ENCODE measurements around the gene HOXD8. TPM values are rescaled to one million over a fixed set of nuclear protein-coding genes. Genes with fewer than 3 reads are reported as not detected.

HOXD8 gene
- total and polyA plus RNA-seq, 2 of the 8 experiments (the other 6 are each of a cell fraction or from before 2014, with no cell fraction given) = not detected

DNA sequence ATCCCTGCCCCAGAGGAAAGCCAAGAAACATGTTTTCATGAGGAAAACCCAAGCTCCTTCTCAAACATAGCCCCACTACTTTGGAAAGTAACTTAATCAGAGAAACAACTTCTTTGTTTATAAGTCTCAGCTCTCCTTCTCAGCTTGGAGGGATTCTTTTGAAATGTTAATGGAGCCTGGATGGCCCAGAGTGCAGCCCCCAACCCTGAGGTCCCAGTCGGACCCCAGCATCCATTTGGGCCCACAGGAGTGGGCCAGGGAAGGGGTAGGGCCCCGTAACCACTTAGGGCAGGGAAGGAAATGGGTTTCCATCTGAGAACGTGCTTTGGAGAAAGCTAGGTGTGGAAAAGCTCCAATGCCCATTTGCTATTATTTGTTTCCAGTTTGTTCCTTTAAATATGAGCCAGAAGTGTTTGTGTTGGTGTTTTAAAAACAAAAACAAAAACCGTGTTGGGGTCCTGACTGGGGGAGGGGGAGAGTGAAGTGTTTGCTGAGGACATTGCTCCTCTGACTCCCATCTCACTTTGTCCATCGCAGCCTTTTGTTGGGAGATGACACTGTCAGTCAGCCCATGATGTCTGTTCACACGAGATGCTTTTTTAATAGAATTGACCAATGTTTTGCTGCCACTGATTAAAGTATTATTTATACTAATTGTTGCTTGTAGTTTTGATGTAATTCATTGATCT lies 26.0 kb downstream of the HOXD8 start:
- Histone ChIP-seq H2BK20ac (ENCODE audit: low read length) (no peak overlapping the region), H3K4ac (replicated peaks; ENCODE audit: insufficient read length, low read depth, low read length) (no peak overlapping the region), H2BK120ac (replicated peaks; ENCODE audit: low read depth, low read length) (no peak overlapping the region), H3K14ac (ENCODE audit: insufficient read length) (no peak overlapping the region), H3K56ac (replicated peaks; ENCODE audit: insufficient read length, low read depth, low read length) (no peak overlapping the region), H2BK12ac (ENCODE audit: low read depth, low read length) (no peak overlapping the region), H2BK15ac (ENCODE audit: low read length) (no peak overlapping the region), H3K79me2 (ENCODE audit: control insufficient read depth in 1 of 2, insufficient read depth in 2 of 2, low read length in 2 of 2) (no peaks in the 10 kb centered on the region), H4K20me1 (replicated peaks in 1 of 2; ENCODE audit: control insufficient read depth in 1 of 2, insufficient read depth in 2 of 2, low read length in 2 of 2) (peaks cover 19 to 40% of the 10 kb centered on the region in 2 experiments), H3K23ac (ENCODE audit: insufficient read length) (no peak overlapping the region), H3K4me3 (ENCODE audit: extremely low read depth in 1 of 4, insufficient read depth in 2 of 4, low read depth in 3 of 4, low read length in 4 of 4) (no peak overlapping the region), H3K9ac (replicated peaks in 1 of 4; ENCODE audit: extremely low read depth in 1 of 4, low read depth in 3 of 4, low read length in 3 of 4) (no peak overlapping the region), H3K27ac (ENCODE audit: low read depth, low read length) (no peak overlapping the region), H4K8ac (ENCODE audit: extremely low read depth, insufficient read depth, low read length) (no peak overlapping the region), H4K91ac (replicated peaks; ENCODE audit: insufficient read length, low read length) (no peak overlapping the region), H3K4me1 (replicated peaks in 1 of 4; ENCODE audit: control insufficient read depth in 3 of 4, insufficient read depth in 4 of 4, low read length in 3 of 4) (peaks cover 0 to 12% (median 7%) of the 10 kb centered on the region in 4 experiments; a peak in 5 of 7 replicates), H3K18ac (ENCODE audit: extremely low read depth, low read length) (no peak overlapping the region), H3K23me2 (ENCODE audit: low read depth, low read length) (no peaks in the 10 kb centered on the region), H2AFZ (ENCODE audit: low read length) (no peak overlapping the region), H4K5ac (ENCODE audit: insufficient read length, low read depth, low read length) (no peak overlapping the region), H3K27me3 (replicated peaks in 1 of 4; ENCODE audit: control insufficient read depth in 3 of 4, extremely low read depth in 1 of 4, insufficient read depth in 3 of 4, low read length in 3 of 4) (peaks cover 98 to 100% (median 100%) of the 10 kb centered on the region in 4 experiments), H3K36me3 (ENCODE audit: control insufficient read depth in 2 of 4, insufficient read depth in 4 of 4, low read length in 3 of 4) (peaks cover 0 to 14% (median 0%) of the 10 kb centered on the region in 4 experiments; a peak in 1 of 8 replicates), H2BK5ac (ENCODE audit: low read depth, low read length) (no peak overlapping the region), H2AK5ac (ENCODE audit: low read depth, low read length) (no peak overlapping the region), H3K9me3 (ENCODE audit: insufficient read depth in 2 of 2, low read depth in 1 of 2, low read length in 1 of 2) (no peaks in the 10 kb centered on the region), H3K4me2 (ENCODE audit: insufficient read depth in 1 of 2, low read depth in 2 of 2, low read length in 2 of 2) (no peak overlapping the region; a peak in 1 of 4 replicates), H3K79me1 (ENCODE audit: low read depth, low read length) (no peaks in the 10 kb centered on the region)
- ChIA-PET CTCF (ENCODE audit: partially characterized antibody) (interaction anchor here (0.5 to 2.3 kb wide), 18 partner anchors 7 to 399 kb away, joined by 3 to 15 read pairs (median 4); partner anchors contain the start of gene HOXD9), POLR2A (ENCODE audit: partially characterized antibody) (interaction anchor here (1.4 to 1.9 kb wide), 3 partner anchors 25 to 67 kb away, joined by 3 to 4 read pairs (median 3); no protein-coding TSS in a partner anchor)
- no peak for DNase-seq (ENCODE audit: low read depth in 1 of 2, low spot score in 2 of 2)
- WGBS, 2 experiments (ENCODE audit: extremely low coverage in 1 of 2, insufficient coverage in 1 of 2, insufficient read length in 1 of 2, insufficient replicate concordance in 2 of 2, low coverage in 1 of 2, low lambda C conversion rate in 2 of 2, missing lambda C conversion rate in 1 of 2) = 11% methylated on average over 6 of the region's 6 CpGs; no CpG with 5 or more reads in 1 of the 2 experiments
- no peak for FAIRE-seq
- TF ChIP-seq SUZ12 (IDR thresholded peaks at IDR 0.05; ENCODE audit: low read length) = no peak; the same call in 1 of the 2 replicates
- TF ChIP-seq RAD21 (IDR thresholded peaks at IDR 0.05 in 1 of 2, conservative IDR thresholded peaks at IDR 0.05 in 1 of 2; ENCODE audit: low read depth in 2 of 2, low read length in 2 of 2) = no peak
- no peak for TF ChIP-seq ZNF274 (IDR thresholded peaks at IDR 0.05; ENCODE audit: borderline replicate concordance, extremely low read depth, low read length)
